Measurements from ENCODE around the gene TCP10L. TPM values are rescaled to one million over a fixed set of nuclear protein-coding genes. Genes with fewer than 3 reads are reported as not detected.
A peak's percentile ranks its signal among the peaks of the same experiment; 100 is the strongest.

Gene TCP10L
- total and polyA plus RNA-seq, 2 of the 13 experiments (the other 11 are each of a cell fraction or from before 2014, with no cell fraction given), result 0.90 to 2.4 TPM

GRCh38 chr21:32597205-32597604, 11.9 kb upstream of the TCP10L start (continued):
- TF ChIP-seq, protein P1, sequence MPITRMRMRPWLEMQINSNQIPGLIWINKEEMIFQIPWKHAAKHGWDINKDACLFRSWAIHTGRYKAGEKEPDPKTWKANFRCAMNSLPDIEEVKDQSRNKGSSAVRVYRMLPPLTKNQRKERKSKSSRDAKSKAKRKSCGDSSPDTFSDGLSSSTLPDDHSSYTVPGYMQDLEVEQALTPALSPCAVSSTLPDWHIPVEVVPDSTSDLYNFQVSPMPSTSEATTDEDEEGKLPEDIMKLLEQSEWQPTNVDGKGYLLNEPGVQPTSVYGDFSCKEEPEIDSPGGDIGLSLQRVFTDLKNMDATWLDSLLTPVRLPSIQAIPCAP (CRISPR knock-in tag; IDR thresholded peaks at IDR 0.05; ENCODE audit: low read depth), result no peak
- no peak for TF ChIP-seq POLR2A (IDR thresholded peaks at IDR 0.05; ENCODE audit: insufficient read depth in 1 of 2, low read depth in 2 of 2, low read length in 2 of 2)
- TF ChIP-seq RXRA (CRISPR knock-in tag; IDR thresholded peaks at IDR 0.05), result peak; percentile 65; the same call in 1 of the 2 replicates
- no peak for TF ChIP-seq RBFOX2 (IDR thresholded peaks at IDR 0.05; ENCODE audit: low read depth, low read length)
- no peak for TF ChIP-seq SMYD3 (CRISPR knock-in tag; IDR thresholded peaks at IDR 0.05)
- 0 out of 2 replicates have a peak, but pooled peaks have one; percentile 30 for TF ChIP-seq ZNF710 (CRISPR knock-in tag; IDR thresholded peaks at IDR 0.05; ENCODE audit: borderline replicate concordance)
- no peak for TF ChIP-seq PAWR (CRISPR knock-in tag; IDR thresholded peaks at IDR 0.05; ENCODE audit: borderline replicate concordance)
- TF ChIP-seq TBP (CRISPR knock-in tag; IDR thresholded peaks at IDR 0.05), result no peak
- 0 out of 2 replicates have a peak, but pooled peaks have one; percentile 21 for TF ChIP-seq YEATS4 (CRISPR knock-in tag; IDR thresholded peaks at IDR 0.05; ENCODE audit: borderline replicate concordance)
- TF ChIP-seq SNRNP70 (IDR thresholded peaks at IDR 0.05; ENCODE audit: low read depth, low read length), result no peak
- no peak for TF ChIP-seq YY1 (IDR thresholded peaks at IDR 0.05; ENCODE audit: insufficient read depth, insufficient replicate concordance, low read depth, low read length)
- TF ChIP-seq, protein P2, sequence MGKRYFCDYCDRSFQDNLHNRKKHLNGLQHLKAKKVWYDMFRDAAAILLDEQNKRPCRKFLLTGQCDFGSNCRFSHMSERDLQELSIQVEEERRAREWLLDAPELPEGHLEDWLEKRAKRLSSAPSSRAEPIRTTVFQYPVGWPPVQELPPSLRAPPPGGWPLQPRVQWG (CRISPR knock-in tag; IDR thresholded peaks at IDR 0.05; ENCODE audit: borderline replicate concordance, low read depth), result no peak
- TF ChIP-seq ZNF703 (CRISPR knock-in tag; IDR thresholded peaks at IDR 0.05; ENCODE audit: borderline replicate concordance), result no peak
- no peak for TF ChIP-seq ATF6 (CRISPR knock-in tag; conservative IDR thresholded peaks at IDR 0.05)
- no peak for TF ChIP-seq ZNF232 (CRISPR knock-in tag; IDR thresholded peaks at IDR 0.05; ENCODE audit: borderline replicate concordance)
- TF ChIP-seq ZNF605 (CRISPR knock-in tag; IDR thresholded peaks at IDR 0.05), result 0 out of 2 replicates have a peak, but pooled peaks have one; percentile 19
- no peak for TF ChIP-seq CSRNP2 (CRISPR knock-in tag; conservative IDR thresholded peaks at IDR 0.05; ENCODE audit: low read depth)
- TF ChIP-seq SAFB2 (CRISPR knock-in tag; IDR thresholded peaks at IDR 0.05; ENCODE audit: borderline replicate concordance, low read depth), result no peak
- TF ChIP-seq AGO2 (optimal IDR thresholded peaks at IDR 0.05; ENCODE audit: low read depth, low read length), result no peak
- TF ChIP-seq, protein P3, sequence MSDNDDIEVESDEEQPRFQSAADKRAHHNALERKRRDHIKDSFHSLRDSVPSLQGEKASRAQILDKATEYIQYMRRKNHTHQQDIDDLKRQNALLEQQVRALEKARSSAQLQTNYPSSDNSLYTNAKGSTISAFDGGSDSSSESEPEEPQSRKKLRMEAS (IDR thresholded peaks at IDR 0.05), result peak; percentile 78
- TF ChIP-seq NFE2L2 (IDR thresholded peaks at IDR 0.05; ENCODE audit: low read length), result no peak
- no peak for TF ChIP-seq KMT2A (CRISPR knock-in tag; IDR thresholded peaks at IDR 0.05)
- TF ChIP-seq, protein P4, sequence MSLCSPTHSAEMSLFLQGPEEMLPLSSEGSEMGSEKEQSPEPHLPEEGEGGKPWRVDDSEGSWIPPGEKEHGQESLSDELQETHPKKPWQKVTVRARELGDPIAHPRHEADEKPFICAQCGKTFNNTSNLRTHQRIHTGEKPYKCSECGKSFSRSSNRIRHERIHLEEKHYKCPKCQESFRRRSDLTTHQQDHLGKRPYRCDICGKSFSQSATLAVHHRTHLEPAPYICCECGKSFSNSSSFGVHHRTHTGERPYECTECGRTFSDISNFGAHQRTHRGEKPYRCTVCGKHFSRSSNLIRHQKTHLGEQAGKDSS (CRISPR knock-in tag; IDR thresholded peaks at IDR 0.05; ENCODE audit: borderline replicate concordance, low read depth), result no peak

Data from HepG2 (cell line).